Ishikawa (cell line): ENCODE results near the gene VAV3.

Experiments
- CEBPB ChIP-seq: IDR thresholded peaks from 2 replicates; pipeline ENCODE4 v1.6.1; 2012
- CREB1 ChIP-seq: IDR thresholded peaks from 2 replicates; pipeline ENCODE4 v1.6.1; 2012; ENCODE audit warnings: low read depth
- EGR1 ChIP-seq: IDR thresholded peaks from 2 replicates; pipeline ENCODE4 v1.6.1; 2012
- EP300 ChIP-seq: IDR thresholded peaks from 2 replicates; pipeline ENCODE4 v1.6.1; 2012; ENCODE audit warnings: borderline replicate concordance
- FOXM1 ChIP-seq: IDR thresholded peaks from 2 replicates; pipeline ENCODE4 v1.6.1; 2012; ENCODE audit warnings: low read depth, borderline replicate concordance
- NFIC ChIP-seq: IDR thresholded peaks from 2 replicates; pipeline ENCODE4 v1.6.1; 2012
- RAD21 ChIP-seq: IDR thresholded peaks from 2 replicates; pipeline ENCODE4 v1.6.1; 2012; ENCODE audit warnings: low read depth
- TAF1 ChIP-seq: IDR thresholded peaks from 2 replicates; pipeline ENCODE4 v1.6.1; 2012; ENCODE audit warnings: low read depth, mild to moderate bottlenecking
- TCF12 ChIP-seq: IDR thresholded peaks from 2 replicates; pipeline ENCODE4 v1.6.1; 2012; ENCODE audit warnings: low read depth
- TEAD4 ChIP-seq: IDR thresholded peaks from 2 replicates; pipeline ENCODE4 v1.6.1; 2012
- YY1 ChIP-seq: IDR thresholded peaks from 2 replicates; pipeline ENCODE4 v1.6.1; 2012; ENCODE audit warnings: low read depth
- ZBTB7A ChIP-seq: IDR thresholded peaks from 2 replicates; pipeline ENCODE4 v1.6.1; 2012; ENCODE audit warnings: low read depth
- TF ChIP-seq, protein P1 (sequence below): IDR thresholded peaks from 2 replicates; pipeline ENCODE4 v1.6.1; 2012
- TF ChIP-seq, protein P2 (sequence below): IDR thresholded peaks from 2 replicates; pipeline ENCODE4 v1.6.1; 2012; ENCODE audit warnings: low read depth, mild to moderate bottlenecking
- TF ChIP-seq, protein P3 (sequence below): IDR thresholded peaks from 2 replicates; pipeline ENCODE4 v1.6.1; 2012

The VAV3 gene

DNA sequence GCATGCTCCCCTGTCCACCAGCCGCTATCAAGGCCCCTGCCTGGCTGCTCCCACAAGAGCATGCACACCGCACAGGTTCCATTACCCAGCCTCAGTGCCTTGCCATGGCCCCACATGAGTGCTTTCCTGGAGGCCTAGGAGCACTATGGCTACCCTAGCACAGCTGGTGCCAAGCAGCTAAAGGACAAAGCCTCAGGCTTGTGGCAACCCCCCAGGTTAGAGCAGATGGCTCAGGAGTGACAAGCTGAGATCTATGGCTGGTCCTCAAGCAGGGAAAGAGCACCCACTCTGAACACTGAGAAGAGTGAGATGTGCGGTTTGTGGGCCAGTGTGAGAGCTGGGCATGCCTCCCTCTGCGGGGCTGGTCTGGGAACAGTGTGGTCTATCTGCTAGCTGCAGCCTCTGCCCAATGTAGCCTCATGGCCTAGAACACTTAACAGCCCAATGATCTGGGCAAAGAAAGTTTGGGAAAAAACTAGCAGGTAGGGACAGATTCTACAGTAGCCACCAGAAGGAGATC lies 129.8 kb downstream of the VAV3 start:
- TF ChIP-seq, protein P1, sequence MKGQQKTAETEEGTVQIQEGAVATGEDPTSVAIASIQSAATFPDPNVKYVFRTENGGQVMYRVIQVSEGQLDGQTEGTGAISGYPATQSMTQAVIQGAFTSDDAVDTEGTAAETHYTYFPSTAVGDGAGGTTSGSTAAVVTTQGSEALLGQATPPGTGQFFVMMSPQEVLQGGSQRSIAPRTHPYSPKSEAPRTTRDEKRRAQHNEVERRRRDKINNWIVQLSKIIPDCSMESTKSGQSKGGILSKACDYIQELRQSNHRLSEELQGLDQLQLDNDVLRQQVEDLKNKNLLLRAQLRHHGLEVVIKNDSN, result no peak
- no peak for TF ChIP-seq NFIC
- TF ChIP-seq YY1, result no peak
- TF ChIP-seq CEBPB, result no peak
- TF ChIP-seq EP300, result no peak
- no peak for TF ChIP-seq CREB1
- TF ChIP-seq TAF1, result no peak
- TF ChIP-seq, protein P2, sequence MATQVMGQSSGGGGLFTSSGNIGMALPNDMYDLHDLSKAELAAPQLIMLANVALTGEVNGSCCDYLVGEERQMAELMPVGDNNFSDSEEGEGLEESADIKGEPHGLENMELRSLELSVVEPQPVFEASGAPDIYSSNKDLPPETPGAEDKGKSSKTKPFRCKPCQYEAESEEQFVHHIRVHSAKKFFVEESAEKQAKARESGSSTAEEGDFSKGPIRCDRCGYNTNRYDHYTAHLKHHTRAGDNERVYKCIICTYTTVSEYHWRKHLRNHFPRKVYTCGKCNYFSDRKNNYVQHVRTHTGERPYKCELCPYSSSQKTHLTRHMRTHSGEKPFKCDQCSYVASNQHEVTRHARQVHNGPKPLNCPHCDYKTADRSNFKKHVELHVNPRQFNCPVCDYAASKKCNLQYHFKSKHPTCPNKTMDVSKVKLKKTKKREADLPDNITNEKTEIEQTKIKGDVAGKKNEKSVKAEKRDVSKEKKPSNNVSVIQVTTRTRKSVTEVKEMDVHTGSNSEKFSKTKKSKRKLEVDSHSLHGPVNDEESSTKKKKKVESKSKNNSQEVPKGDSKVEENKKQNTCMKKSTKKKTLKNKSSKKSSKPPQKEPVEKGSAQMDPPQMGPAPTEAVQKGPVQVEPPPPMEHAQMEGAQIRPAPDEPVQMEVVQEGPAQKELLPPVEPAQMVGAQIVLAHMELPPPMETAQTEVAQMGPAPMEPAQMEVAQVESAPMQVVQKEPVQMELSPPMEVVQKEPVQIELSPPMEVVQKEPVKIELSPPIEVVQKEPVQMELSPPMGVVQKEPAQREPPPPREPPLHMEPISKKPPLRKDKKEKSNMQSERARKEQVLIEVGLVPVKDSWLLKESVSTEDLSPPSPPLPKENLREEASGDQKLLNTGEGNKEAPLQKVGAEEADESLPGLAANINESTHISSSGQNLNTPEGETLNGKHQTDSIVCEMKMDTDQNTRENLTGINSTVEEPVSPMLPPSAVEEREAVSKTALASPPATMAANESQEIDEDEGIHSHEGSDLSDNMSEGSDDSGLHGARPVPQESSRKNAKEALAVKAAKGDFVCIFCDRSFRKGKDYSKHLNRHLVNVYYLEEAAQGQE, result no peak
- TF ChIP-seq TCF12, result no peak
- TF ChIP-seq EGR1, result no peak
- no peak for TF ChIP-seq ZBTB7A
- TF ChIP-seq FOXM1, result no peak
- TF ChIP-seq, protein P3, sequence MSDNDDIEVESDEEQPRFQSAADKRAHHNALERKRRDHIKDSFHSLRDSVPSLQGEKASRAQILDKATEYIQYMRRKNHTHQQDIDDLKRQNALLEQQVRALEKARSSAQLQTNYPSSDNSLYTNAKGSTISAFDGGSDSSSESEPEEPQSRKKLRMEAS, result no peak
- TF ChIP-seq TEAD4, result no peak
- no peak for TF ChIP-seq RAD21

DNA sequence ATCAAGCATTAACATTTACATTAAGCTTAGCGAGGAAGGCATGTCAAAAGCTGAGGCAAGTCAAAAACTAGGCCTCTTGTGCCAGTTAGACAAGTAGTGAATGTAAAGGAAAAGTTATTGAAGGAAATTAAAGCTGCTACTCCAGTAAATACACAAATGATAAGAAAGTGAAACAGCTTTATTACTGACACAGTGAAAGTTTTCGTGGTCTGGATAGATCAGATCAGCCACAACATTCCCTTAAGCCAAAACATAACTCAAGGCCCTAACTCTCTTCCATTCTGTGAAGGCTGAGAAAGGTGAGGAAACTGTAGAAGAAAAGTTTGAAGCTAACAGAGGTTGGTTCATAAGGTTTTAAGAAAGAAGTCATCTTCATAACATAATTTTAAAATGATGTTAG lies 131.9 kb downstream of the VAV3 start:
- TF ChIP-seq RAD21, result no peak
- TF ChIP-seq EP300, result no peak
- no peak for TF ChIP-seq CREB1
- TF ChIP-seq ZBTB7A, result no peak

DNA sequence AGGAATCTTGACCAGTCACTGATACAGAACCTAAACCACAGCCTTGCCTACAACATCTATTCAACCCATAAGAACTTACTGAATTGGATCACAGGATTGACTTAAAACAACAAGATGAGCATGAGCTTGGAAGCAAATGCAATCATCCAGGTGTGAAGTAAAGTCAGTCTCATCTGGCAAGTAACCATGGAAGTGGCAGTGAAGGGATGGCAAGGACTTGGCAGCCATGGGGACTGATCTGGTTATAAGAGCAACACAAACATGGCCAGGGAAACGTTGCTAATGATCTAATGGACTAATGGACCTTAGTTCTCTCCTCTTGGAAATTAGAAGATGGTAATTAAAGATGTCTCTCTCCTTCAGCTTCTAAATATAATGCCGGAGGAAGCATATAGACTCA lies 133.1 kb downstream of the VAV3 start:
- TF ChIP-seq NFIC, result no peak
- no peak for TF ChIP-seq YY1
- TF ChIP-seq TAF1, result no peak
- TF ChIP-seq TEAD4, result no peak
- TF ChIP-seq, protein P3, result no peak
- no peak for TF ChIP-seq EP300
- TF ChIP-seq TCF12, result no peak
- TF ChIP-seq FOXM1, result no peak
- no peak for TF ChIP-seq ZBTB7A
- no peak for TF ChIP-seq EGR1
- TF ChIP-seq, protein P2, result no peak
- TF ChIP-seq, protein P1, result no peak
- TF ChIP-seq CEBPB, result no peak
- TF ChIP-seq CREB1, result no peak
- TF ChIP-seq RAD21, result no peak

DNA sequence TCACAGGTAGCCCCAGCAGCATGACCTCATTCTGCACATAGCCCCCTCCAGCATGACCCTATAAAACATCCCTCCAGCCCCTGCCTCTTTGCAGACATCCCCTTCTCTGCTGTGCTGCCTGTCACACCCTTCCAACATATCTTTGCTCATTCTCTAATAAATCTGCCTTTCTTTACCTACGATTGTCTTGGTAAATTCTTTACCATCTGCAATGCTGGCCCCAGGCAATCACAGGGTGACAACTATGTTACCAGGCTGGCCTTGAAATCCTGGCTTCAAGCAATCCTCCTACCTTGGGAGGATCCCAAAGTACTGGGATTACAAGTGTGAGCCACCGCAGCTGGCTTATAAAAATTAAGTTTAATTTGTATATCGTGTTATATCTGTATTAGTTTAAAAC lies 134.5 kb downstream of the VAV3 start:
- TF ChIP-seq TEAD4, result no peak
- no peak for TF ChIP-seq NFIC
- TF ChIP-seq CEBPB, result no peak
- TF ChIP-seq CREB1, result no peak
- TF ChIP-seq RAD21, result no peak
- no peak for TF ChIP-seq EGR1
- TF ChIP-seq YY1, result no peak
- TF ChIP-seq, protein P1, result no peak
- TF ChIP-seq ZBTB7A, result no peak
- no peak for TF ChIP-seq EP300
- no peak for TF ChIP-seq FOXM1
- TF ChIP-seq TAF1, result no peak
- no peak for TF ChIP-seq TCF12
- TF ChIP-seq, protein P3, result no peak
- TF ChIP-seq, protein P2, result no peak
